Natural killer cell (primary cell): ENCODE data around the gene GPC4. TPM values are rescaled to one million over a fixed set of nuclear protein-coding genes. Genes with fewer than 3 reads are reported as not detected.

Experiments used
- ATAC-seq, 3 donors: fragments of 150-1000 bp in 2 of 3; fragments of 200-7000 bp in 1 of 3; cut with Tn5 transposase; 1 replicate in 1 of 3; 2 replicates in 2 of 3; pipeline ENCODE4 v1.10.0; 2021; ENCODE audit warnings: mild to moderate bottlenecking in 2 of 3, moderate library complexity in 2 of 3
- DNase-seq, 2 donors: peaks; one replicate each; pipeline versions ENCODE4 v3.0.0 to v3.0.0-alpha.2; 2013 to 2021; ENCODE audit warnings: mixed read lengths in 1 of 2
- H3K27ac ChIP-seq: one replicate; pipeline ENCODE4 v1.5.1; 2013; ENCODE audit warnings: mild to moderate bottlenecking, low read length
- H3K27me3 ChIP-seq: one replicate; pipeline ENCODE4 v1.6.1; 2013; ENCODE audit warnings: low read length; ENCODE audit not compliant: control insufficient read depth, insufficient read depth
- H3K36me3 ChIP-seq: one replicate; pipeline ENCODE4 v1.6.1; 2013; ENCODE audit warnings: low read length; ENCODE audit not compliant: control insufficient read depth, insufficient read depth
- H3K4me1 ChIP-seq: one replicate; pipeline ENCODE4 v1.6.1; 2013; ENCODE audit warnings: low read length; ENCODE audit not compliant: control insufficient read depth, insufficient read depth
- H3K4me3 ChIP-seq: one replicate; pipeline ENCODE4 v1.5.1; 2013; ENCODE audit warnings: low read length
- H3K9me3 ChIP-seq: one replicate; pipeline ENCODE4 v1.6.1; 2013; ENCODE audit warnings: low read length; ENCODE audit not compliant: control insufficient read depth, insufficient read depth
- H3K27ac Mint-ChIP-seq, 2 donors: one replicate each; pipeline ENCODE4 v1.8.0; 2022; ENCODE audit warnings: mild to moderate bottlenecking in 2 of 2, mixed read lengths in 2 of 2, moderate library complexity in 1 of 2
- H3K27me3 Mint-ChIP-seq, 2 donors: one replicate each; pipeline ENCODE4 v1.8.0; 2022; ENCODE audit warnings: low read depth in 2 of 2, mixed read lengths in 2 of 2
- H3K36me3 Mint-ChIP-seq: one replicate; pipeline ENCODE4 v1.8.0; 2022; ENCODE audit warnings: mixed read lengths
- H3K4me1 Mint-ChIP-seq, 2 donors: one replicate each; pipeline ENCODE4 v1.8.0; 2022; ENCODE audit warnings: mixed read lengths in 2 of 2
- H3K4me3 Mint-ChIP-seq: one replicate; pipeline ENCODE4 v1.8.0; 2022; ENCODE audit warnings: mild to moderate bottlenecking, moderate library complexity, mixed read lengths
- H3K9me3 Mint-ChIP-seq, 2 donors: one replicate each; pipeline ENCODE4 v1.8.0; 2022; ENCODE audit warnings: mixed read lengths in 2 of 2
- CTCF ChIP-seq: fragments of 200-600 bp; IDR thresholded peaks from one replicate; pipeline ENCODE4 v1.8.0; 2022; ENCODE audit warnings: antibody characterized with exemption
- WGBS: methylation state at CpG from one replicate; pipeline ENCODE4 v1.1.7; 2013; ENCODE audit warnings: missing lambda C conversion rate; ENCODE audit not compliant: insufficient coverage; 5-methylcytosine and 5-hydroxymethylcytosine counted together
- intact Hi-C: fragments of 100-400 bp; cut with micrococcal nuclease; formaldehyde crosslinking; loops from one replicate; pipeline ENCODE4 v1.14.2; 2022
- total RNA-seq, 4 donors: library from RNA; stranded (reverse); fragments of 120-200 nt in 1 of 4; gene quantifications; one replicate each; pipeline versions ENCODE4 v1.2.3 to v1.2.4, GENCODE V29; 2013 to 2022

Gene GPC4
- total RNA-seq, 3 donors from 2014 or later (not counting 1 experiment from before 2014, with no cell fraction given) = 0.08 TPM; not detected in 2

GRCh38 chrX:133250184-133251100 lies 164.8 kb downstream of the GPC4 start:
- Mint-ChIP-seq H3K4me1 (no peaks in the 10 kb centered on the region), H3K36me3 (peaks cover 12% of the 10 kb centered on the region), H3K4me3 (no peak overlapping the region), H3K27me3 (peaks cover 4 to 17% of the 10 kb centered on the region in 2 donors), H3K9me3 (peaks cover 0 to 3% of the 10 kb centered on the region in 2 donors), H3K27ac (no peak overlapping the region)
- Histone ChIP-seq H3K27me3 (no peaks in the 10 kb centered on the region), H3K36me3 (no peaks in the 10 kb centered on the region), H3K27ac (no peak overlapping the region), H3K4me1 (no peaks in the 10 kb centered on the region), H3K4me3 (no peak overlapping the region), H3K9me3 (peaks cover 6% of the 10 kb centered on the region)
- WGBS = 100% methylated on average over 2 of the region's 5 CpGs
- intact Hi-C loops = no loop called here
- ATAC-seq (no peak), DNase-seq (no peak)
- no peak for TF ChIP-seq CTCF

Other genes with a start within 250 kb of the GPC4 start
- not detected for gene TFDP3, start 197.1 kb downstream of the GPC4 start, total RNA-seq